IPS DF 19.7 (cell line): ENCODE measurements around the gene SEC16A.

Experiments used
- DNase-seq: peaks from one replicate; pipeline ENCODE4 v3.0.0-alpha.2; 2013; ENCODE audit warnings: low read depth, low spot score

SEC16A gene

GRCh38 chr9:136486823-136487620 is 4.2 kb upstream of the SEC16A start:
- DNase-seq = no peak

DNA sequence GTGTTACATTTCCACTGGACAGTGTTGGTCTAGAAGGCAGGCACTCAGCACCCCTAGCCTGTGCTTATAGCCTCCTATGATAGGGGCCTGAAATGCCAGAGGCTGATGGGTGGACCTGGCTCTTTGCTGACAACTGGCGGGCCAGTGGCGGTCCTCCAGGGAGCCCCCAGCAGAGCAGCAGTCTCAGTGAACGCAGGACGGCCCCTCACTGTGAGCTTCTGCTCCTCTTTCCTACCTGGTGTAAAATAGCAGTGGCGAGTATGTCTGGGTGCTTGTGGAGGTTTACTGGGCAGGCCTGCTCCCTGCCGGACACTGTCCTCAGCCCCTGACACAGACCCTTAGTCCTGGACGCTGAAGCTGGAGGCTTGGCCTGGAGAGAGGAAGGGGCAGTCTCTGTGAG is 3.3 kb upstream of the SEC16A start:
- no peak for DNase-seq

DNA sequence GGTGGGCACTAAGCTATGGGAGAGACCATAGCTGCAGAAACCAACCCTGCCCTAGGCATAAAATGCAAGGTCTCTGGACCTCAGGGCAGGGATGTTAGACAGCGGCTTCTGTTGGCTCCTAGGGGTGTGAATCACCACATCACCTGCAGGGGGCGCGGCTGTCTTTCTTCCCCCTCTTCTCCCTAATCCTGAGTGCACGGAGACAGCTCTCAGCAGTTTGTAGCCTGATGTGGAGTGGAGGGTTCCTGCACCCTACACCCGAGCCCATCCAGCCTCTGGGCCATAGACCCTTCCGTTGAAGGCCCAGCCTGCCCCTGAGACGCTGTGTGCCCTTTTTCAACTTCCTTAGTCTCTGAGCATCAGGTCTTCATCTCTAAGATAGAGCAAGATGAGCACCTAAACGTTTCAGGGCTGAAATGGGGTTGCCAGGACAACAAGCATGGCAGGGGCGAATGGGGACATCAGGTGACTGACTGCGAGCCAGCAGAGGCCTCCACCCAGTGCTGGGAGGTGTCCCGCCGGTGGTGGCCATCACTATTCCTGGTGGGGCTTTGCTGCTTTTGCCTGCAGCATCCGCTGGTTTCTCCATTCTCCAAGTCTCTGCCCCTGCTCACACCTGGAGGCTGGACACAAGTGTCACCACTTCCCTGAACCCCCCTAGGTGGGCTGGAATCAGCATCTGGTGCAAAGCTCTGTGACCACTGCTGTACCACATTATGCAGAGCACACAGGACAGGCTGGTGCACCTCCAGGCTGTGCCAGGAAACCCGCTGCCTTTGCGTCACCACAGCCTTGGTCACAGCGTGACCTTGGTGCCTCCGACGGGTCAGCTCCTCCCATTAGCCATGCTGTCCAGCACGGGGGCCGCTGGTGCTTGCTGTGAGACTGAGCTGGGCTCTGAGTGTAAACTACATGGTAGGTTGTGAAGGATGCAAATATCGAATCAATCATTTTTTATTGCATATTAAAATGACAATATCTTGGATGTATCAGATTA is 2.5 kb upstream of the SEC16A start:
- peak; percentile 35 for DNase-seq

- no peak for DNase-seq
Observed at GRCh38 chr9:136484153-136485048, 1.6 kb upstream of the SEC16A start.

DNA sequence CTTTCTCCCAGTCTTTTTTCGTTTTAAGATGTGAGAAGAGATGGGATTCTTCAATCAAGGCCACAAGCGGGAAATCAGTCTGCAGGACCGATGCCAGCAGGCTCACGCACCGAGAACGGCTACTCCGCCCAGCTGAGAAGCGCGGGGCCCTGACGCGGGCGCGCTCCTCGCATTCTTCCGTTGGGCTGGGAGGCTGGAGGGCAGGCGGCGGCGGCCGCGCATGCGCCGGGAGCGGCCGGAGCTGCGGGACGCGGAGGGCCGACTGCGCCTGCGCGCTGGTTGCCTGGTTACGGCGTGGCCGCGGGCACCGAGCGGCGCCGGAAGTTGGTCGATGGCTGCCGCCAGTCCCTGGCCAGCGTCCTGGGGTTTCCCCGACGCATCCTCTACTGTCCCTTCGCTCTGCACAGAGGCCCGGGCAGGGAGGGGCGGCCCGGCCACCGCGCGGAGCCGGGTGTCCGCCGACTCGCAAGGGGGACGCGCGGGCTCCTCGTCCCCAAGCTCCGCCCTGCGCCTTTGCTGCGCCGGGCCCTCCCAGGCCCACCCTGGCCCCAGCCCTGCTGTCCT is 831 bp upstream of the SEC16A start:
- DNase-seq = no peak

DNA sequence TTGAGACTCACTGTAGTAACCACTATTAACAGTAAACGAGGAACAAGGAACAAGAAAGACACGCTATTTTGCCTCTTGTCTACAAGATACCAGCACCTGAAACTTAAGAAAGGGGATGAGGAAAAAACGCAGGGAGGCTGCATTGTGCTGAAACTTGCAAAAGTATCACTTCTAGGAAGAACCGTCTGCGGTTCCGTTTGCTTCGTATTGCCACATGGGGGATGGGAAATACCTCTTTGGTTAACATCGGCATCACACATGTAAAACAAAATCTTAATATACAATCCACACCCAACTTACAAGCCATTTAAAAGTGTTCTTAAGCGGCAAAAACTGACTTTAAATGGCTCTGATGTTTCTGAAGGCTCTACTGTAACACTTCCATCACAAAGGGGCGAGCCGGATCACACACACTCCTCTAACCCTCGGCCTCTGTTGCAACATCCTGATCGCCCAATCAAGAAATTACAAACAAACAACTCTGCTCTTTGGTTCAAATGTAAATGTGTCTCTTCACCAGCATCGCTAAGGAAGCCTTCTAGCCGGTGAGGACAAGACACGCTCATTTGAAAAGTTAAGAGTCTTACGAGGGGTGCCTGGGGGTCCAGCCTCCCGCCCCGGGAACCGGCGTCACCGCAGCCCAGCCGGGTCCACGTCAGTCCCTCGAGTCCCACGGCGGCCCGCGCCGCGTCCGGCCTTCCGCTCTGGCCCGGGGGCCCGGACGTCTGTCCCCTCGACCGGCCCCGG is 621 bp downstream of the SEC16A start:
- DNase-seq = no peak

GRCh38 chr9:136481558-136481957 is 1.3 kb downstream of the SEC16A start:
- DNase-seq = no peak

- DNase-seq = no peak
Observed at GRCh38 chr9:136476369-136477150, 6.3 kb downstream of the SEC16A start.

- no peak for DNase-seq
Observed at GRCh38 chr9:136474974-136475865, 7.6 kb downstream of the SEC16A start.

- no peak for DNase-seq
Observed at GRCh38 chr9:136474021-136474640, 8.7 kb downstream of the SEC16A start.

DNA sequence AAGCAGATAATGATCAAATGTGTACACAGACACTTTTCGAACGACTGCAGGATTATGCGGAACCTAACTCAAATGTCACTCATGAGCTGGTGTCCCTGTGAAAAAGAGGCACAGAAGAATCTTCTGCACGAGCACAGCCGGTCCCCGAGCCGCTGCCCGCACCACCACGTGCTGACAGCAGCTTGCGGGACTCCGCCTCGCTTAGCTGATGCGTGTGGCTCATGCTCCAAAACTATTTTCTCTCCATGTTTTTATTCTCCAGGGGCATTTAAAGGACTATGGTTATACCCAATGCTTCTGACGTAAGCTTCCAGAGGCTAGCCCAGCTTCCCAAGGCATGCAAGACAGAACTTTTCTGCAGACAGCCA is 9.5 kb downstream of the SEC16A start:
- no peak for DNase-seq

- DNase-seq = no peak
Observed at GRCh38 chr9:136472640-136473353, 10.0 kb downstream of the SEC16A start.

GRCh38 chr9:136471802-136472487 is 10.9 kb downstream of the SEC16A start:
- no peak for DNase-seq

DNA sequence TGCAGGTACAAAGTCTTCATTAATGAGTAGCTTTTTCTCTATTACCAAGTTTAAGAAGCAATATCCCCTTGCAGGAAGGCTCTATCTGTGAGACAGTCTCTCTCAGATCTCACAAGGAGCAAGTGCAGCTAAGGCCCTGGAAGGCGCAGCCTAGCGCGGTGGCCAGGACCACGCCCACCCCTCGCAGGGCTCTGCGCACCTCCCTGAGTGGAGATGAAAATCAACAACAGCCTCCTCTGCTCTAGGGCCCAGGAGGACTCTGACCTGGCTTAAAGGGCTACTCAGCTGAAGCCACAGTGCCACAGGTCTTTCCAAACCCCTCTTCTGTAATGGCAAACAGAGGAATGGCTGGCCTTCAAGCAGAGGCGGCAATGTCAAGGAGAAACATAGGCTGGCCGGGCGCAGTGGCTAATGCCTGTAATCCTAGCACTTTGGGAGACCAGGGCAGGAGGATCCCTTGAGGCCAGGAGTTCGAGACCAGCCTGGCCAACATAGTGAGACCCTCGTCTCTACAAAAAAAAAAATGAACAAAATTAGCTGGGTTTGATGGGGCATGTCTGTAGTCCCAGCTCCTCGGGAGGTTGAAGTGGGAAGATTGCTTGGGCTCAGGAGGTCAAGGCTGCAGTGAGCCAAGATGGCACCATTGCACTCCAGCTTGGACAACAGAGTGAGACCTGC is 11.9 kb downstream of the SEC16A start:
- no peak for DNase-seq

- no peak for DNase-seq
Observed at GRCh38 chr9:136470356-136470755, 12.5 kb downstream of the SEC16A start.

DNA sequence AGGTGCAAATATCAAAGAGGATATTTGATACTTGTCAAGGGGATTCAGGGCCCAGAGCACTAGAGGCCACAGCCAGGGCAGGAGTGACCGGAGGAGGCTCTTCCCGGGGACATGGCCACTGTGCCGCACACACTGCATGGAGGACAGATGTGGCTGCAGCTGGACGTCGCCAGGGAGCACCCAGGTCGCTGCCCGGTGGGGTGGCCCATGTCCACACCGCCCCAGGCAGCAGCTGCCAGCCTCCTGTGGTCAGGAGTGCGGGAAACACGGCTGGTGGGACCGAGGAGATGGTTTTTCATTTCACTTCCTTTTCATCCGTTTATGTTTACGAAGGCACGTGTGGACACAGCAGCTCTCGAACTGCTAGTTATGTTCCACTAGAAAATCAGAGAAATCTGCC is 15.1 kb downstream of the SEC16A start:
- no peak for DNase-seq
